ENCODE data around the gene ADAM33. TPM values are rescaled to one million over a fixed set of nuclear protein-coding genes. Genes with fewer than 3 reads are reported as not detected.

Gene ADAM33
- total RNA-seq, 1 experiment from 2014 or later = 0.11 TPM

GRCh38 chr20:3678856-3679720 is 2.7 kb downstream of the ADAM33 start:
- Histone ChIP-seq H3K9me3 (ENCODE audit: low read length) (no peaks in the 10 kb centered on the region), H3K9ac (ENCODE audit: low read length) (no peak overlapping the region), H3K9me2 (replicated peaks; ENCODE audit: low read length) (no peaks in the 10 kb centered on the region), H3K4me2 (ENCODE audit: low read length) (no peak overlapping the region), H3K27ac (ENCODE audit: low read length) (no peak overlapping the region), H4K20me1 (ENCODE audit: low read length) (no peaks in the 10 kb centered on the region), H3K27me3 (ENCODE audit: low read length) (peaks cover 33% of the 10 kb centered on the region), H3K4me1 (ENCODE audit: insufficient read depth, low read length) (peaks cover 3% of the 10 kb centered on the region; the same call in 1 of the 2 replicates), H3F3A (ENCODE audit: low read length, unreplicated experiment) (no peaks in the 10 kb centered on the region), H3K36me3 (ENCODE audit: low read depth, low read length) (no peaks in the 10 kb centered on the region), H2AFZ (ENCODE audit: low read length) (no peak overlapping the region), H3K79me2 (ENCODE audit: low read length) (no peaks in the 10 kb centered on the region), H3K4me3 (ENCODE audit: low read length) (no peak overlapping the region)
- ChIA-PET POLR2A (ENCODE audit: unreplicated experiment) (no interaction called here), CTCF (interaction anchor here (0.5 kb wide), 1 partner anchor 63 kb away, joined by 3 read pairs; no protein-coding TSS in a partner anchor)
- intact Hi-C loops (cut with micrococcal nuclease) = loop anchor here (5.0 kb wide), 1 partner anchor 88 kb away; the partner anchor contains the start of gene ADISSP
- no TSS peak for BruUV-seq (replicated peaks)
- TF ChIP-seq CTCF (conservative IDR thresholded peaks at IDR 0.05; ENCODE audit: low read depth, low read length) (no peak), EZH2 (IDR thresholded peaks at IDR 0.05; ENCODE audit: low read length, unreplicated experiment) (no peak), EZH2phosphoT487 (IDR thresholded peaks at IDR 0.05; ENCODE audit: borderline replicate concordance, low read length) (no peak)
- DNase-seq = no peak
- no peak for ATAC-seq

- H3K27ac ChIP-seq (ENCODE audit: low read length) = no peak overlapping the region
- no peaks in the 10 kb centered on the region for H3K79me2 ChIP-seq (ENCODE audit: low read length)
- no peaks in the 10 kb centered on the region for H3K9me3 ChIP-seq (ENCODE audit: low read length)
- intact Hi-C loops (cut with micrococcal nuclease) = loop anchor here (5.0 kb wide), 1 partner anchor 89 kb away; the partner anchor contains the start of gene ADISSP
- TF ChIP-seq EZH2phosphoT487 (IDR thresholded peaks at IDR 0.05; ENCODE audit: borderline replicate concordance, low read length) (no peak), EZH2 (IDR thresholded peaks at IDR 0.05; ENCODE audit: low read length, unreplicated experiment) (no peak), CTCF (conservative IDR thresholded peaks at IDR 0.05; ENCODE audit: low read depth, low read length) (no peak)
- no peak overlapping the region for H3K4me2 ChIP-seq (ENCODE audit: low read length)
- POLR2A ChIA-PET (ENCODE audit: unreplicated experiment) = no interaction called here
- CTCF ChIA-PET = interaction anchor here (0.5 to 0.6 kb wide), 2 partner anchors 64 to 71 kb away, joined by 3 to 5 read pairs; no protein-coding TSS in a partner anchor
- no peaks in the 10 kb centered on the region for H3K36me3 ChIP-seq (ENCODE audit: low read depth, low read length)
- no TSS peak for BruUV-seq (replicated peaks)
- H2AFZ ChIP-seq (ENCODE audit: low read length) = no peak overlapping the region
- H3F3A ChIP-seq (ENCODE audit: low read length, unreplicated experiment) = no peaks in the 10 kb centered on the region
- DNase-seq = no peak
- ATAC-seq = no peak
- H3K9ac ChIP-seq (ENCODE audit: low read length) = no peak overlapping the region
- H3K27me3 ChIP-seq (ENCODE audit: low read length) = peaks cover 42% of the 10 kb centered on the region
- no peaks in the 10 kb centered on the region for H3K9me2 ChIP-seq (replicated peaks; ENCODE audit: low read length)
- H3K4me3 ChIP-seq (ENCODE audit: low read length) = no peak overlapping the region
- H3K4me1 ChIP-seq (ENCODE audit: insufficient read depth, low read length) = peaks cover 3% of the 10 kb centered on the region; the same call in 1 of the 2 replicates
- H4K20me1 ChIP-seq (ENCODE audit: low read length) = no peaks in the 10 kb centered on the region
These were observed 3.6 kb downstream of the ADAM33 start for GRCh38 chr20:3678198-3678597.

All from PC-3 (cell line).